Adipocyte (in vitro differentiated cells): ENCODE data around the gene SLC22A5.

Source experiments
- DNase-seq: peaks from one replicate; pipeline ENCODE4 v3.0.0-alpha.2; 2015; ENCODE audit warnings: low read depth
- H3K27me3 ChIP-seq: replicated peaks from 2 replicates; pipeline ENCODE4 v1.7.0; 2013; ENCODE audit warnings: mild to moderate bottlenecking, low read length, moderate library complexity; ENCODE audit not compliant: control insufficient read depth, insufficient read depth
- H3K36me3 ChIP-seq: 2 replicates; pipeline ENCODE4 v1.7.0; 2013; ENCODE audit warnings: low read length, mild to moderate bottlenecking, moderate library complexity; ENCODE audit not compliant: control insufficient read depth, insufficient read depth, severe bottlenecking
- H3K4me1 ChIP-seq: 2 replicates; pipeline ENCODE4 v1.7.0; 2013; ENCODE audit warnings: mild to moderate bottlenecking, low read length, moderate library complexity; ENCODE audit not compliant: control insufficient read depth, insufficient read depth
- H3K4me3 ChIP-seq: 2 replicates; pipeline ENCODE4 v1.7.0; 2013; ENCODE audit warnings: mild to moderate bottlenecking, low read length, moderate library complexity
- H3K9ac ChIP-seq: 2 replicates; pipeline ENCODE4 v1.7.0; 2013; ENCODE audit warnings: mild to moderate bottlenecking, low read length, moderate library complexity
- H3K9me3 ChIP-seq: 2 replicates; pipeline ENCODE4 v1.7.0; 2013; ENCODE audit warnings: mild to moderate bottlenecking, low read length, moderate library complexity; ENCODE audit not compliant: control insufficient read depth

The SLC22A5 gene

DNA sequence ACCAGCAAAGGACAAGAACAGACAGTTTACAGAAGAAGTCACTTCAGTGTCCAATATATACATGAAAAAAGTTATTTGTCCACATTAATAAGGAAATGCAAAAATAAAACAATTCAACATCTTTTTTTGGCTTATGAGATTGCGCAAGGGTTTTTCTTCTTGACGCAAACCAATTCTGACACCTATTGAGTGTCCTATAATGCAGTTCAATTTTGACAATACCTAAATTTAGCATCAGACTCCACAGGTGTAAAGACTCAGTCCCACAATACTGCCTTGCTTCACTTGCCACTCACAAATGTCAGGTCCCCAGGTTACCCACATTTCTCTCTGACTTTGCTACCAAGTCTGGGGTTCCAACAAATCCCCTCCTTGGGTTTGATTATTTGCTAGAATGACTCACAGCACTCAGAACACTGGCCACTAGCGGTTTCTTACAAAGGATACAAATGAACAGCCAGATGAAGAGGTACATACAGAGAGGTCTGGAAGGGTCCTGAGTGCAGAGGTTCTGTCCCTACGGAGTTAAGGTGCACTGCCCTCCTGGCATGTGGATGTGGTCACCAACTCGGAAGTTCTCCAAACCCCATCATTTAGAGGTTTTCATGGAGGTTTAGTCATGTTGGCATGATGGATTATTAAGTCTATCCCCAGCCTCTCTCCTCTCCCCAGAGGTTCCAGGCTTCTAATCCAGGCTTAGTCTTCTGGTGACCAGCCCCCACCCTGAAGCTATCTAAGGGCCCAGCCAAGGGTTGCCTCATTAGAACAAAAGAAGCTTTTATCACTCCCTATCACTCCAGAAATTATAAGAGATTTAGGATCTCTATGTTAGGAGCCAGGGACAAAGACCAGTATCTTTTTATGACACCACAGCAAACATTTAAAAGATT is 27.0 kb upstream of the SLC22A5 start:
- H3K36me3 ChIP-seq: peaks cover 16% of the 10 kb centered on the region
- DNase-seq: peak; percentile 37
- peaks cover 4% of the 10 kb centered on the region for H3K4me1 ChIP-seq
- no peaks in the 10 kb centered on the region for H3K9me3 ChIP-seq
- no peaks in the 10 kb centered on the region for H3K27me3 ChIP-seq
- no peak overlapping the region for H3K4me3 ChIP-seq
- H3K9ac ChIP-seq: no peak overlapping the region

- H3K4me3 ChIP-seq: no peak overlapping the region
- DNase-seq: no peak
Measured at GRCh38 chr5:132344775-132345514, 24.6 kb upstream of the SLC22A5 start.

DNA sequence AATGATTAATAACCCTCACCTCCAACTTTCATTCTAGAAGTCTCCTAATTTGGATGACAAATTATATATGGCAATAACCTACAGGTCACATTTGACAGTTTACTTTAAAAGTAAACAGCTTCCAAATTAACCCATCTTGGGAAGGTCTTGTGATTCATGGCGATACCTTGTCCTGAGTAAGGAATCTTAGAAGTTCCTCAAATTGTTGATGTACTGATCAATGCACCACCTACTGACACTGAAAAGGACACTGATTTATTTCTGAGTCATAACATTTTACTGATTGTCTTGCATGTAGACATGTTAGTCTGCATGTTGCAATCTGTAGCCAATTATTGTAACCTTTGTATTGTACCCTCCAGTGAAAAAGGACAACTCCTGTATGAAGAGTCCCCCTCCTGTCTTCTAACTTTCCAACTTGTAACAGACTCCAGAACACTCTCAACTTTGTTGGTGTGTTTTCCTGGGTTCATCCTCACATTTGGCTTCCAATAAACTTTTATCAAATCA is 16.0 kb upstream of the SLC22A5 start:
- DNase-seq: no peak
- Histone ChIP-seq H3K36me3 (no peaks in the 10 kb centered on the region), H3K4me3 (no peak overlapping the region), H3K4me1 (peaks cover 7% of the 10 kb centered on the region), H3K9me3 (no peaks in the 10 kb centered on the region), H3K9ac (no peak overlapping the region), H3K27me3 (no peaks in the 10 kb centered on the region)

More at GRCh38 chr5:132344775-132345514, 24.6 kb upstream of the SLC22A5 start:
- H3K9ac ChIP-seq: no peak overlapping the region
- H3K4me1 ChIP-seq: peaks cover 4% of the 10 kb centered on the region
- H3K9me3 ChIP-seq: no peaks in the 10 kb centered on the region
- H3K36me3 ChIP-seq: peaks cover 9% of the 10 kb centered on the region
- H3K27me3 ChIP-seq: no peaks in the 10 kb centered on the region

GRCh38 chr5:132354381-132355139 is 14.9 kb upstream of the SLC22A5 start:
- Histone ChIP-seq H3K36me3 (no peaks in the 10 kb centered on the region), H3K4me3 (no peak overlapping the region), H3K27me3 (no peaks in the 10 kb centered on the region), H3K4me1 (peaks cover 8% of the 10 kb centered on the region), H3K9me3 (no peaks in the 10 kb centered on the region), H3K9ac (no peak overlapping the region)
- DNase-seq: no peak

- no peak overlapping the region for H3K9ac ChIP-seq
- H3K9me3 ChIP-seq: no peaks in the 10 kb centered on the region
- no peak for DNase-seq
- no peaks in the 10 kb centered on the region for H3K27me3 ChIP-seq
- H3K4me3 ChIP-seq: no peak overlapping the region
- no peaks in the 10 kb centered on the region for H3K36me3 ChIP-seq
- peaks cover 8% of the 10 kb centered on the region for H3K4me1 ChIP-seq
Measured at GRCh38 chr5:132355140-132355765, 14.3 kb upstream of the SLC22A5 start.

- Histone ChIP-seq H3K4me1 (peaks cover 18% of the 10 kb centered on the region), H3K36me3 (no peaks in the 10 kb centered on the region), H3K9ac (no peak overlapping the region), H3K9me3 (no peaks in the 10 kb centered on the region), H3K4me3 (no peak overlapping the region), H3K27me3 (no peaks in the 10 kb centered on the region)
- DNase-seq: no peak
Measured at GRCh38 chr5:132358775-132359174, 10.7 kb upstream of the SLC22A5 start.

DNA sequence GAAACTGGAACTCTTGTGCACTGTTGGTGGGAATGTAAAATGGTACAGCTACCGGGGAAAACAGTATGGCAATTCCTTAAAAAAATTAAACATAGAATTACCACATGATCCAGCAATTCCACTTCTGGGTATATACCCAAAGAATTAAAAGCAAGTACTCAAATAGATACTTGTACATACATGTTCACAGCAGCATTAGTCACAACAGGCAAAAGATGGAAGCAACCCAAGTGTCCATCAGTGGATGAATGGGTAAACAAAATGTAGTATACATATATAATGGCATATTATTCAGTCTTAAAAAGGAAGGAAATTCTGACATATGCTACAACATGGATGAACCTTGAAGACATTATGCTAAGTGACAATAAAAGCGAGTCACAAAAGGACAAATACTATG is 7.4 kb upstream of the SLC22A5 start:
- DNase-seq: no peak
- no peak overlapping the region for H3K4me3 ChIP-seq
- H3K9ac ChIP-seq: no peak overlapping the region
- no peaks in the 10 kb centered on the region for H3K27me3 ChIP-seq
- H3K4me1 ChIP-seq: peaks cover 35% of the 10 kb centered on the region
- H3K9me3 ChIP-seq: no peaks in the 10 kb centered on the region
- H3K36me3 ChIP-seq: no peaks in the 10 kb centered on the region

- H3K27me3 ChIP-seq: no peaks in the 10 kb centered on the region
- no peak overlapping the region for H3K4me3 ChIP-seq
- DNase-seq: peak; percentile 88
- H3K9me3 ChIP-seq: no peaks in the 10 kb centered on the region
- no peaks in the 10 kb centered on the region for H3K36me3 ChIP-seq
- peaks cover 27% of the 10 kb centered on the region for H3K4me1 ChIP-seq
- no peak overlapping the region for H3K9ac ChIP-seq
Measured at GRCh38 chr5:132363431-132364112, 5.9 kb upstream of the SLC22A5 start.

GRCh38 chr5:132364319-132364718 is 5.2 kb upstream of the SLC22A5 start:
- peak; percentile 94 for DNase-seq
- Histone ChIP-seq H3K9me3 (no peaks in the 10 kb centered on the region), H3K4me1 (peaks cover 27% of the 10 kb centered on the region), H3K27me3 (no peaks in the 10 kb centered on the region), H3K4me3 (no peak overlapping the region), H3K36me3 (no peaks in the 10 kb centered on the region), H3K9ac (no peak overlapping the region)

GRCh38 chr5:132365213-132365612 is 4.3 kb upstream of the SLC22A5 start:
- DNase-seq: peak; percentile 48

More at GRCh38 chr5:132365213-132365612, 4.3 kb upstream of the SLC22A5 start:
- no peaks in the 10 kb centered on the region for H3K9me3 ChIP-seq
- H3K36me3 ChIP-seq: no peaks in the 10 kb centered on the region
- no peak overlapping the region for H3K9ac ChIP-seq
- peaks cover 27% of the 10 kb centered on the region for H3K4me1 ChIP-seq
- no peak overlapping the region for H3K4me3 ChIP-seq
- no peaks in the 10 kb centered on the region for H3K27me3 ChIP-seq
